ENCODE results near the gene METTL24.
"Not testable (repeated sequence)": the region's sequence is repeated elsewhere in the genome, so short reads cannot be mapped to it uniquely, and the experiment has no call there.

The METTL24 gene

GRCh38 chr6:110351546-110351945, 6.6 kb downstream of the METTL24 start:
- TF ChIP-seq ZFP30 (CRISPR knock-in tag; IDR thresholded peaks at IDR 0.05) = no peak
- TF ChIP-seq RARB (CRISPR knock-in tag; IDR thresholded peaks at IDR 0.05) = no peak
- TF ChIP-seq TCF4 (CRISPR knock-in tag; IDR thresholded peaks at IDR 0.05; ENCODE audit: borderline replicate concordance) = no peak
- no peak for TF ChIP-seq ZNF70 (CRISPR knock-in tag; IDR thresholded peaks at IDR 0.05)
- TF ChIP-seq, protein P1, sequence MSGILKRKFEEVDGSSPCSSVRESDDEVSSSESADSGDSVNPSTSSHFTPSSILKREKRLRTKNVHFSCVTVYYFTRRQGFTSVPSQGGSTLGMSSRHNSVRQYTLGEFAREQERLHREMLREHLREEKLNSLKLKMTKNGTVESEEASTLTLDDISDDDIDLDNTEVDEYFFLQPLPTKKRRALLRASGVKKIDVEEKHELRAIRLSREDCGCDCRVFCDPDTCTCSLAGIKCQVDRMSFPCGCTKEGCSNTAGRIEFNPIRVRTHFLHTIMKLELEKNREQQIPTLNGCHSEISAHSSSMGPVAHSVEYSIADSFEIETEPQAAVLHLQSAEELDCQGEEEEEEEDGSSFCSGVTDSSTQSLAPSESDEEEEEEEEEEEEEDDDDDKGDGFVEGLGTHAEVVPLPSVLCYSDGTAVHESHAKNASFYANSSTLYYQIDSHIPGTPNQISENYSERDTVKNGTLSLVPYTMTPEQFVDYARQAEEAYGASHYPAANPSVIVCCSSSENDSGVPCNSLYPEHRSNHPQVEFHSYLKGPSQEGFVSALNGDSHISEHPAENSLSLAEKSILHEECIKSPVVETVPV (CRISPR knock-in tag; IDR thresholded peaks at IDR 0.05) = no peak
- TF ChIP-seq TOX (CRISPR knock-in tag; IDR thresholded peaks at IDR 0.05; ENCODE audit: borderline replicate concordance) = no peak
- TF ChIP-seq GLIS3 (CRISPR knock-in tag; IDR thresholded peaks at IDR 0.05) = no peak
- no peak for TF ChIP-seq ISL1 (CRISPR knock-in tag; IDR thresholded peaks at IDR 0.05)
- no peak for TF ChIP-seq ESRRG (CRISPR knock-in tag; IDR thresholded peaks at IDR 0.05)
- TF ChIP-seq CREB5 (CRISPR knock-in tag; IDR thresholded peaks at IDR 0.05; ENCODE audit: low read depth) = no peak
- no peak for ATAC-seq

GRCh38 chr6:110350593-110350992, 7.6 kb downstream of the METTL24 start:
- ATAC-seq = not testable (repeated sequence)

GRCh38 chr6:110348961-110349690, 9.0 kb downstream of the METTL24 start:
- no peak for TF ChIP-seq ARNTL (CRISPR knock-in tag; IDR thresholded peaks at IDR 0.05; ENCODE audit: borderline replicate concordance, low read depth)
- ATAC-seq = no peak

GRCh38 chr6:110345025-110345424, 13.1 kb downstream of the METTL24 start:
- no peak for ATAC-seq
- TF ChIP-seq GLIS3 (CRISPR knock-in tag; IDR thresholded peaks at IDR 0.05) (no peak), POU6F1 (CRISPR knock-in tag; IDR thresholded peaks at IDR 0.05; ENCODE audit: borderline replicate concordance, low read depth) (no peak), CREB5 (CRISPR knock-in tag; IDR thresholded peaks at IDR 0.05; ENCODE audit: low read depth) (no peak), TOX (CRISPR knock-in tag; IDR thresholded peaks at IDR 0.05; ENCODE audit: borderline replicate concordance) (no peak), ZC3H10 (CRISPR knock-in tag; IDR thresholded peaks at IDR 0.05) (no peak)
- TF ChIP-seq, protein P1 (CRISPR knock-in tag; IDR thresholded peaks at IDR 0.05) = no peak
- TF ChIP-seq, protein P2, sequence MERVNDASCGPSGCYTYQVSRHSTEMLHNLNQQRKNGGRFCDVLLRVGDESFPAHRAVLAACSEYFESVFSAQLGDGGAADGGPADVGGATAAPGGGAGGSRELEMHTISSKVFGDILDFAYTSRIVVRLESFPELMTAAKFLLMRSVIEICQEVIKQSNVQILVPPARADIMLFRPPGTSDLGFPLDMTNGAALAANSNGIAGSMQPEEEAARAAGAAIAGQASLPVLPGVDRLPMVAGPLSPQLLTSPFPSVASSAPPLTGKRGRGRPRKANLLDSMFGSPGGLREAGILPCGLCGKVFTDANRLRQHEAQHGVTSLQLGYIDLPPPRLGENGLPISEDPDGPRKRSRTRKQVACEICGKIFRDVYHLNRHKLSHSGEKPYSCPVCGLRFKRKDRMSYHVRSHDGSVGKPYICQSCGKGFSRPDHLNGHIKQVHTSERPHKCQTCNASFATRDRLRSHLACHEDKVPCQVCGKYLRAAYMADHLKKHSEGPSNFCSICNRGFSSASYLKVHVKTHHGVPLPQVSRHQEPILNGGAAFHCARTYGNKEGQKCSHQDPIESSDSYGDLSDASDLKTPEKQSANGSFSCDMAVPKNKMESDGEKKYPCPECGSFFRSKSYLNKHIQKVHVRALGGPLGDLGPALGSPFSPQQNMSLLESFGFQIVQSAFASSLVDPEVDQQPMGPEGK (CRISPR knock-in tag; IDR thresholded peaks at IDR 0.05; ENCODE audit: borderline replicate concordance) = no peak

- ATAC-seq = no peak
- TF ChIP-seq ZFP3 (CRISPR knock-in tag; IDR thresholded peaks at IDR 0.05) (no peak), ZNF8 (CRISPR knock-in tag; IDR thresholded peaks at IDR 0.05) (peak; percentile 86), ISL1 (CRISPR knock-in tag; IDR thresholded peaks at IDR 0.05) (no peak)
Measured at GRCh38 chr6:110342759-110343158, 15.4 kb downstream of the METTL24 start.

All from SK-N-SH treated with all-trans-retinoic acid at 6 μM for 48 hours (cell line).